Liver (tissue), 4 donors: ENCODE data around the gene MCMBP. TPM values are rescaled to one million over a fixed set of nuclear protein-coding genes. Genes with fewer than 3 reads are reported as not detected.

Source experiments
- polyA plus RNA-seq, 2 donors: library from polyadenylated mRNA; stranded (reverse) in 1 of 2; unstranded in 1 of 2; fragments of 200-250 nt in 1 of 2; fragments of >200 nt in 1 of 2; fragmentation: Nextera tagmentation in 1 of 2; extraction: Ambion mirVana in 1 of 2; gene quantifications; one replicate each; pipeline versions ENCODE4 v1.2.1 to v1.2.3, GENCODE V29; 2013 to 2015
- total RNA-seq, 2 donors: library from RNA; depleted of rRNA; stranded (reverse); fragments of >200 nt; gene quantifications; one replicate each; pipeline ENCODE4 v1.2.3, GENCODE V29; 2014
- donor health status: healthy.
- donor health status: healthy.
- donor health status: healthy.

Gene MCMBP
- total and polyA plus RNA-seq, 4 donors, result 6.1 to 23.2 (median 17.3) TPM

Other genes with a start within 250 kb of the MCMBP start
- 1 to 10 TPM; 2.2 to 6.0 TPM for gene BAG3, start 221.5 kb downstream of the MCMBP start, total RNA-seq
- 10 to 100 TPM in 1 of 2 donors, 1 to 10 TPM in 1; 6.6 to 15.1 TPM for gene BAG3, start 221.5 kb downstream of the MCMBP start, polyA plus RNA-seq
- gene INPP5F, start 146.8 kb downstream of the MCMBP start, total RNA-seq, result 1 to 10 TPM; 2.8 to 8.1 TPM
- gene INPP5F, start 146.8 kb downstream of the MCMBP start, polyA plus RNA-seq, result 1 to 10 TPM; 1.1 to 1.5 TPM
- 10 to 100 TPM; 14.6 to 16.0 TPM for gene SEC23IP, start 19.9 kb upstream of the MCMBP start, total RNA-seq
- 10 to 100 TPM; 10.1 to 10.6 TPM for gene SEC23IP, start 19.9 kb upstream of the MCMBP start, polyA plus RNA-seq